IMR-90 (cell line): Measurements from ENCODE around the gene SYPL1.

Experiments
- BHLHE40 ChIP-seq: fragments of 150-350 bp; IDR thresholded peaks from 2 replicates; pipeline ENCODE4 v1.6.1; 2016; ENCODE audit warnings: mild to moderate bottlenecking, low read depth, low read length
- CEBPB ChIP-seq: IDR thresholded peaks from 2 replicates; pipeline ENCODE4 v1.6.1; 2012; ENCODE audit warnings: low read depth, low read length, improper control_type of control experiment
- CHD1 ChIP-seq: IDR thresholded peaks from 2 replicates; pipeline ENCODE4 v1.6.1; 2012; ENCODE audit warnings: low read depth, low read length, improper control_type of control experiment
- CTCF ChIP-seq: conservative IDR thresholded peaks from 2 replicates; pipeline ENCODE4 v1.5.1; 2012; ENCODE audit warnings: mild to moderate bottlenecking, low read depth, low read length, improper control_type of control experiment
- FOS ChIP-seq: fragments of 150-350 bp; IDR thresholded peaks from 2 replicates; pipeline ENCODE4 v1.6.1; 2016; ENCODE audit warnings: low read depth, low read length
- MAFK ChIP-seq: IDR thresholded peaks from 2 replicates; pipeline ENCODE4 v1.6.1; 2012; ENCODE audit warnings: low read depth, low read length, improper control_type of control experiment
- NFE2L2 ChIP-seq: fragments of 150-350 bp; IDR thresholded peaks from 2 replicates; pipeline ENCODE4 v1.6.1; 2016; ENCODE audit warnings: low read depth, mild to moderate bottlenecking, low read length
- POLR2A ChIP-seq: IDR thresholded peaks from 2 replicates; pipeline ENCODE4 v1.6.1; 2012; ENCODE audit warnings: mild to moderate bottlenecking, low read depth, low read length
- RAD21 ChIP-seq: IDR thresholded peaks from 2 replicates; pipeline ENCODE4 v1.6.1; 2012; ENCODE audit warnings: low read length, improper control_type of control experiment
- RCOR1 ChIP-seq: IDR thresholded peaks from 2 replicates; pipeline ENCODE4 v1.6.1; 2012; ENCODE audit warnings: mild to moderate bottlenecking, low read length, improper control_type of control experiment; ENCODE audit not compliant: insufficient replicate concordance
- RFX5 ChIP-seq: IDR thresholded peaks from 2 replicates; pipeline ENCODE4 v1.8.0; 2012; ENCODE audit warnings: low read depth, mild to moderate bottlenecking, low read length, moderate library complexity
- SMC3 ChIP-seq: fragments of 150-350 bp; IDR thresholded peaks from 2 replicates; pipeline ENCODE4 v1.6.1; 2016; ENCODE audit warnings: low read depth, mild to moderate bottlenecking, antibody characterized with exemption, low read length, moderate library complexity
- USF2 ChIP-seq: fragments of 150-350 bp; IDR thresholded peaks from 2 replicates; pipeline ENCODE4 v1.6.1; 2017; ENCODE audit warnings: mild to moderate bottlenecking, antibody characterized with exemption, low read length, low read depth

- TF ChIP-seq POLR2A (no peak), MAFK (no peak), CTCF (no peak), USF2 (no peak), RAD21 (no peak), SMC3 (no peak), CHD1 (no peak), BHLHE40 (no peak), RFX5 (no peak), NFE2L2 (no peak), FOS (no peak), RCOR1 (no peak), CEBPB (no peak)
Observed at GRCh38 chr7:106121189-106121810, 9.2 kb upstream of the SYPL1 start.
